ENCODE measurements around the gene TMEM14A. TPM values are rescaled to one million over a fixed set of nuclear protein-coding genes. Genes with fewer than 3 reads are reported as not detected.
"Not testable (repeated sequence)": the region's sequence is repeated elsewhere in the genome, so short reads cannot be mapped to it uniquely, and the experiment has no call there.

TMEM14A gene
- total RNA-seq, 2 experiments from 2014 or later: 3.4 TPM

GRCh38 chr6:52706001-52706400, 35.1 kb downstream of the TMEM14A start:
- Histone ChIP-seq H3K36me3 (ENCODE audit: insufficient read depth, low read length) (no peaks in the 10 kb centered on the region), H3K9me3 (ENCODE audit: control insufficient read depth in 1 of 2, insufficient read depth in 1 of 2, low read length in 2 of 2) (peaks cover 0 to 10% of the 10 kb centered on the region in 2 experiments), H3K4me3 (ENCODE audit: low read length) (no peak overlapping the region), H3K4me1 (ENCODE audit: insufficient read depth, low read length) (no peaks in the 10 kb centered on the region), H3K27ac (ENCODE audit: low read depth in 1 of 2, low read length in 2 of 2) (no peak overlapping the region), H3K27me3 (ENCODE audit: control insufficient read depth in 1 of 2, insufficient read depth in 2 of 2, low read length in 2 of 2) (peaks cover 0 to 21% of the 10 kb centered on the region in 2 experiments)
- intact Hi-C loops (cut with DNase I, micrococcal nuclease): no loop called here
- no peaks in the 10 kb centered on the region for H3K4me1 Mint-ChIP-seq (ENCODE audit: low read depth)
- DNase-seq (no peak), ATAC-seq (ENCODE audit: poor library complexity) (no peak)
- peaks cover 5% of the 10 kb centered on the region for H3K9me3 Mint-ChIP-seq
- POLR2A ChIA-PET: no interaction called here
- peaks cover 18% of the 10 kb centered on the region for H3K27me3 Mint-ChIP-seq
- H3K4me3 Mint-ChIP-seq: no peak overlapping the region
- no peak for TF ChIP-seq CTCF (IDR thresholded peaks at IDR 0.05)
- H3K27ac Mint-ChIP-seq: no peak overlapping the region
- no peaks in the 10 kb centered on the region for H3K36me3 Mint-ChIP-seq (ENCODE audit: low read depth)
- CTCF ChIA-PET: no interaction called here

GRCh38 chr6:52707963-52708680, 37.2 kb downstream of the TMEM14A start:
- TF ChIP-seq CTCF (IDR thresholded peaks at IDR 0.05): no peak
- ATAC-seq (ENCODE audit: poor library complexity): no peak
- no peak overlapping the region for H3K27ac Mint-ChIP-seq
- peaks cover 5% of the 10 kb centered on the region for H3K9me3 Mint-ChIP-seq
- DNase-seq: no peak
- Histone ChIP-seq H3K27ac (ENCODE audit: low read depth in 1 of 2, low read length in 2 of 2) (no peak overlapping the region), H3K36me3 (ENCODE audit: insufficient read depth, low read length) (no peaks in the 10 kb centered on the region), H3K27me3 (ENCODE audit: control insufficient read depth in 1 of 2, insufficient read depth in 2 of 2, low read length in 2 of 2) (peaks cover 0 to 8% of the 10 kb centered on the region in 2 experiments), H3K9me3 (ENCODE audit: control insufficient read depth in 1 of 2, insufficient read depth in 1 of 2, low read length in 2 of 2) (peaks cover 0 to 10% of the 10 kb centered on the region in 2 experiments), H3K4me1 (ENCODE audit: insufficient read depth, low read length) (no peaks in the 10 kb centered on the region), H3K4me3 (ENCODE audit: low read length) (no peak overlapping the region)
- CTCF ChIA-PET: no interaction called here
- POLR2A ChIA-PET: no interaction called here
- H3K4me3 Mint-ChIP-seq: no peak overlapping the region
- H3K36me3 Mint-ChIP-seq (ENCODE audit: low read depth): no peaks in the 10 kb centered on the region
- H3K27me3 Mint-ChIP-seq: peaks cover 11% of the 10 kb centered on the region
- intact Hi-C loops (cut with DNase I, micrococcal nuclease): no loop called here
- no peaks in the 10 kb centered on the region for H3K4me1 Mint-ChIP-seq (ENCODE audit: low read depth)

- no peak overlapping the region for H3K4me3 ChIP-seq (ENCODE audit: low read length)
- H3K27me3 Mint-ChIP-seq: no peaks in the 10 kb centered on the region
- intact Hi-C loops (cut with DNase I, micrococcal nuclease): no loop called here
- H3K9me3 ChIP-seq (ENCODE audit: control insufficient read depth in 1 of 2, insufficient read depth in 1 of 2, low read length in 2 of 2): peaks cover 0 to 10% of the 10 kb centered on the region in 2 experiments
- no peaks in the 10 kb centered on the region for H3K4me1 Mint-ChIP-seq (ENCODE audit: low read depth)
- CTCF ChIA-PET: no interaction called here
- H3K27me3 ChIP-seq (ENCODE audit: control insufficient read depth in 1 of 2, insufficient read depth in 2 of 2, low read length in 2 of 2): peaks cover 0 to 4% of the 10 kb centered on the region in 2 experiments
- no peak for TF ChIP-seq CTCF (IDR thresholded peaks at IDR 0.05)
- peaks cover 5% of the 10 kb centered on the region for H3K9me3 Mint-ChIP-seq
- H3K27ac Mint-ChIP-seq: no peak overlapping the region
- ATAC-seq (ENCODE audit: poor library complexity): no peak
- H3K4me3 Mint-ChIP-seq: no peak overlapping the region
- H3K36me3 ChIP-seq (ENCODE audit: insufficient read depth, low read length): no peaks in the 10 kb centered on the region
- H3K4me1 ChIP-seq (ENCODE audit: insufficient read depth, low read length): no peaks in the 10 kb centered on the region
- no peak for DNase-seq
- H3K27ac ChIP-seq (ENCODE audit: low read depth in 1 of 2, low read length in 2 of 2): no peak overlapping the region
- POLR2A ChIA-PET: no interaction called here
- H3K36me3 Mint-ChIP-seq (ENCODE audit: low read depth): no peaks in the 10 kb centered on the region
Observed at GRCh38 chr6:52712136-52712535, 41.2 kb downstream of the TMEM14A start.

GRCh38 chr6:52714761-52715160, 43.8 kb downstream of the TMEM14A start:
- DNase-seq; H3K36me3 ChIP-seq (ENCODE audit: insufficient read depth, low read length); CTCF ChIA-PET; H3K4me3 Mint-ChIP-seq; H3K9me3 ChIP-seq (ENCODE audit: control insufficient read depth in 1 of 2, insufficient read depth in 1 of 2, low read length in 2 of 2); H3K27me3 ChIP-seq (ENCODE audit: control insufficient read depth in 1 of 2, insufficient read depth in 2 of 2, low read length in 2 of 2); H3K27ac ChIP-seq (ENCODE audit: low read depth in 1 of 2, low read length in 2 of 2); H3K4me3 ChIP-seq (ENCODE audit: low read length); POLR2A ChIA-PET; H3K36me3 Mint-ChIP-seq (ENCODE audit: low read depth); H3K27ac Mint-ChIP-seq; ATAC-seq (ENCODE audit: poor library complexity); H3K4me1 ChIP-seq (ENCODE audit: insufficient read depth, low read length); intact Hi-C loops (cut with DNase I, micrococcal nuclease); H3K4me1 Mint-ChIP-seq (ENCODE audit: low read depth); H3K9me3 Mint-ChIP-seq; H3K27me3 Mint-ChIP-seq: not testable (repeated sequence)
